ENCODE data around the gene ITGA1. TPM values are rescaled to one million over a fixed set of nuclear protein-coding genes. Genes with fewer than 3 reads are reported as not detected.
A peak's percentile ranks its signal among the peaks of the same experiment; 100 is the strongest.

ITGA1 gene
- total RNA-seq, 1 donor from 2014 or later: 2.5 TPM

GRCh38 chr5:52983731-52984636 is 196.3 kb downstream of the ITGA1 start:
- peaks cover 28% of the 10 kb centered on the region for H3K4me1 Mint-ChIP-seq (ENCODE audit: low read depth)
- no peaks in the 10 kb centered on the region for H3K36me3 Mint-ChIP-seq (ENCODE audit: low read depth)
- H3K9me3 Mint-ChIP-seq: no peaks in the 10 kb centered on the region
- DNase-seq (ENCODE audit: low spot score): no peak
- no peak overlapping the region for H3K27ac Mint-ChIP-seq
- H3K4me3 Mint-ChIP-seq: no peak overlapping the region
- H3K27me3 Mint-ChIP-seq (ENCODE audit: insufficient read depth): peaks cover 16% of the 10 kb centered on the region
- intact Hi-C loops (cut with micrococcal nuclease): loop anchor here (1.0 kb wide), 1 partner anchor 7 kb away; no protein-coding TSS in a partner anchor

GRCh38 chr5:52985306-52985705 is 197.6 kb downstream of the ITGA1 start:
- no peak overlapping the region for H3K4me3 Mint-ChIP-seq
- intact Hi-C loops (cut with micrococcal nuclease): loop anchor here (5.0 kb wide), 1 partner anchor 183 kb away; no protein-coding TSS in a partner anchor

GRCh38 chr5:52987711-52988331 is 200.1 kb downstream of the ITGA1 start:
- peaks cover 45% of the 10 kb centered on the region for H3K4me1 Mint-ChIP-seq (ENCODE audit: low read depth)
- H3K9me3 Mint-ChIP-seq: no peaks in the 10 kb centered on the region
- H3K36me3 Mint-ChIP-seq (ENCODE audit: low read depth): peaks cover 10% of the 10 kb centered on the region
- peak overlapping the region; percentile 85 for H3K4me3 Mint-ChIP-seq
- DNase-seq (ENCODE audit: low spot score): no peak
- H3K27me3 Mint-ChIP-seq (ENCODE audit: insufficient read depth): peaks cover 9% of the 10 kb centered on the region
- H3K27ac Mint-ChIP-seq: no peak overlapping the region
- intact Hi-C loops (cut with micrococcal nuclease): loop anchor here (1.0 to 5.0 kb wide), 3 partner anchors 53 to 186 kb away; no protein-coding TSS in a partner anchor

More at GRCh38 chr5:52985306-52985705, 197.6 kb downstream of the ITGA1 start:
- no peaks in the 10 kb centered on the region for H3K9me3 Mint-ChIP-seq
- H3K27ac Mint-ChIP-seq: no peak overlapping the region
- H3K27me3 Mint-ChIP-seq (ENCODE audit: insufficient read depth): peaks cover 14% of the 10 kb centered on the region
- H3K36me3 Mint-ChIP-seq (ENCODE audit: low read depth): peaks cover 2% of the 10 kb centered on the region
- DNase-seq (ENCODE audit: low spot score): no peak
- H3K4me1 Mint-ChIP-seq (ENCODE audit: low read depth): peaks cover 33% of the 10 kb centered on the region

- intact Hi-C loops (cut with micrococcal nuclease): loop anchor here (1.0 to 5.0 kb wide), 6 partner anchors 11 to 186 kb away; no protein-coding TSS in a partner anchor
- Mint-ChIP-seq H3K9me3 (no peaks in the 10 kb centered on the region), H3K27me3 (ENCODE audit: insufficient read depth) (peaks cover 2% of the 10 kb centered on the region), H3K4me3 (peak overlapping the region; percentile 85), H3K27ac (peak overlapping the region; percentile 82), H3K36me3 (ENCODE audit: low read depth) (peaks cover 13% of the 10 kb centered on the region), H3K4me1 (ENCODE audit: low read depth) (peaks cover 42% of the 10 kb centered on the region)
- DNase-seq (ENCODE audit: low spot score): no peak
Observed at GRCh38 chr5:52988335-52989024, 200.8 kb downstream of the ITGA1 start.

GRCh38 chr5:52989025-52989780 is 201.5 kb downstream of the ITGA1 start, which contains the start of gene ITGA2:
TSS of gene ITGA2 (plus strand) at chr5:52989352. CDS start at chr5:52989469, 117 bp downstream.
- H3K4me3 Mint-ChIP-seq: peak within 1 kb of the TSS; percentile 85
- peaks cover 35% of the 10 kb centered on the region for H3K4me1 Mint-ChIP-seq (ENCODE audit: low read depth)

GRCh38 chr5:52989781-52990527 is 202.2 kb downstream of the ITGA1 start:
- Mint-ChIP-seq H3K36me3 (ENCODE audit: low read depth) (peaks cover 16% of the 10 kb centered on the region), H3K9me3 (no peaks in the 10 kb centered on the region), H3K27ac (peak overlapping the region; percentile 45), H3K4me1 (ENCODE audit: low read depth) (peaks cover 34% of the 10 kb centered on the region), H3K4me3 (peak overlapping the region; percentile 83), H3K27me3 (ENCODE audit: insufficient read depth) (peaks cover 2% of the 10 kb centered on the region)
- DNase-seq (ENCODE audit: low spot score): peak; percentile 21
- intact Hi-C loops (cut with micrococcal nuclease): loop anchor here (1.0 to 5.0 kb wide), 7 partner anchors 9 to 188 kb away; no protein-coding TSS in a partner anchor

More at GRCh38 chr5:52989025-52989780, 201.5 kb downstream of the ITGA1 start, which contains the start of gene ITGA2:
- H3K27me3 Mint-ChIP-seq (ENCODE audit: insufficient read depth): peaks cover 2% of the 10 kb centered on the region
- H3K36me3 Mint-ChIP-seq (ENCODE audit: low read depth): peaks cover 16% of the 10 kb centered on the region
- H3K9me3 Mint-ChIP-seq: no peaks in the 10 kb centered on the region
- H3K27ac Mint-ChIP-seq: peak within 1 kb of the TSS; percentile 82
- intact Hi-C loops (cut with micrococcal nuclease): loop anchor here (1.0 to 5.0 kb wide), 4 partner anchors 10 to 187 kb away; no protein-coding TSS in a partner anchor
- peak; percentile 27 for DNase-seq (ENCODE audit: low spot score)

GRCh38 chr5:52990528-52990925 is 202.8 kb downstream of the ITGA1 start:
- DNase-seq (ENCODE audit: low spot score): no peak
- Mint-ChIP-seq H3K27ac (no peak overlapping the region), H3K27me3 (ENCODE audit: insufficient read depth) (peaks cover 2% of the 10 kb centered on the region), H3K4me3 (peak overlapping the region; percentile 83), H3K9me3 (no peaks in the 10 kb centered on the region), H3K4me1 (ENCODE audit: low read depth) (peaks cover 34% of the 10 kb centered on the region), H3K36me3 (ENCODE audit: low read depth) (peaks cover 16% of the 10 kb centered on the region)
- intact Hi-C loops (cut with micrococcal nuclease): loop anchor here (1.0 kb wide), 3 partner anchors 14 to 106 kb away; no protein-coding TSS in a partner anchor

GRCh38 chr5:52993367-52993766 is 205.7 kb downstream of the ITGA1 start:
- no peak for DNase-seq (ENCODE audit: low spot score)
- Mint-ChIP-seq H3K36me3 (ENCODE audit: low read depth) (peaks cover 17% of the 10 kb centered on the region), H3K4me1 (ENCODE audit: low read depth) (peaks cover 22% of the 10 kb centered on the region), H3K4me3 (no peak overlapping the region), H3K27me3 (ENCODE audit: insufficient read depth) (peaks cover 2% of the 10 kb centered on the region), H3K9me3 (no peaks in the 10 kb centered on the region), H3K27ac (no peak overlapping the region)
- intact Hi-C loops (cut with micrococcal nuclease): no loop called here

- Mint-ChIP-seq H3K27me3 (ENCODE audit: insufficient read depth) (peaks cover 2% of the 10 kb centered on the region), H3K36me3 (ENCODE audit: low read depth) (peaks cover 19% of the 10 kb centered on the region), H3K9me3 (no peaks in the 10 kb centered on the region), H3K4me3 (no peak overlapping the region), H3K27ac (no peak overlapping the region), H3K4me1 (ENCODE audit: low read depth) (peaks cover 27% of the 10 kb centered on the region)
- no peak for DNase-seq (ENCODE audit: low spot score)
- intact Hi-C loops (cut with micrococcal nuclease): no loop called here
Observed at GRCh38 chr5:52994266-52994665, 206.6 kb downstream of the ITGA1 start.

- Mint-ChIP-seq H3K4me3 (no peak overlapping the region), H3K27ac (no peak overlapping the region), H3K9me3 (no peaks in the 10 kb centered on the region), H3K27me3 (ENCODE audit: insufficient read depth) (peaks cover 2% of the 10 kb centered on the region), H3K4me1 (ENCODE audit: low read depth) (peaks cover 27% of the 10 kb centered on the region), H3K36me3 (ENCODE audit: low read depth) (peaks cover 19% of the 10 kb centered on the region)
- intact Hi-C loops (cut with micrococcal nuclease): no loop called here
- no peak for DNase-seq (ENCODE audit: low spot score)
Observed at GRCh38 chr5:52995095-52995494, 207.4 kb downstream of the ITGA1 start.

GRCh38 chr5:52995914-52996313 is 208.2 kb downstream of the ITGA1 start:
- DNase-seq (ENCODE audit: low spot score): no peak
- H3K9me3 Mint-ChIP-seq: no peaks in the 10 kb centered on the region
- peaks cover 17% of the 10 kb centered on the region for H3K36me3 Mint-ChIP-seq (ENCODE audit: low read depth)
- no peak overlapping the region for H3K27ac Mint-ChIP-seq
- no peak overlapping the region for H3K4me3 Mint-ChIP-seq
- intact Hi-C loops (cut with micrococcal nuclease): no loop called here
- H3K27me3 Mint-ChIP-seq (ENCODE audit: insufficient read depth): no peaks in the 10 kb centered on the region
- H3K4me1 Mint-ChIP-seq (ENCODE audit: low read depth): peaks cover 20% of the 10 kb centered on the region

Data from activated T-helper 1 cell treated with anti-CD3 and anti-CD28 coated beads, Interleukin-12 subunit alpha, Interleukin-12 subunit beta, Interleukin-2, Interleukin-4 antibody, amounts not matched to agents 30 ng/mL and 10 ng/mL and 1 ng/mL, durations not matched to agents 14 hours and 24 hours and 36 hours (primary cell).